Memory B cell (primary cell): Measurements from ENCODE around the gene RPAP2.
"Not testable (repeated sequence)": the region's sequence is repeated elsewhere in the genome, so short reads cannot be mapped to it uniquely, and the experiment has no call there.

Experiments used
- ATAC-seq: fragments of 150-1000 bp; cut with Tn5 transposase; 2 replicates; pipeline ENCODE4 v1.10.0; 2021; ENCODE audit warnings: low read depth, mild to moderate bottlenecking, moderate library complexity
- DNase-seq, 2 donors: peaks; one replicate each; pipeline ENCODE4 v3.0.0; 2022; ENCODE audit warnings: low spot score in 2 of 2
- H3K27ac Mint-ChIP-seq: one replicate; pipeline ENCODE4 v1.8.0; 2022; ENCODE audit warnings: mild to moderate bottlenecking, moderate library complexity, mixed read lengths
- H3K27me3 Mint-ChIP-seq: one replicate; pipeline ENCODE4 v1.8.0; 2022; ENCODE audit warnings: mixed read lengths
- H3K36me3 Mint-ChIP-seq: one replicate; pipeline ENCODE4 v1.8.0; 2022; ENCODE audit warnings: mild to moderate bottlenecking, mixed read lengths
- H3K4me1 Mint-ChIP-seq: one replicate; pipeline ENCODE4 v1.8.0; 2022; ENCODE audit warnings: mixed read lengths
- H3K4me3 Mint-ChIP-seq: one replicate; pipeline ENCODE4 v1.8.0; 2022; ENCODE audit warnings: mild to moderate bottlenecking, moderate library complexity, mixed read lengths
- H3K9me3 Mint-ChIP-seq: one replicate; pipeline ENCODE4 v1.8.0; 2022; ENCODE audit warnings: mixed read lengths

The RPAP2 gene

DNA sequence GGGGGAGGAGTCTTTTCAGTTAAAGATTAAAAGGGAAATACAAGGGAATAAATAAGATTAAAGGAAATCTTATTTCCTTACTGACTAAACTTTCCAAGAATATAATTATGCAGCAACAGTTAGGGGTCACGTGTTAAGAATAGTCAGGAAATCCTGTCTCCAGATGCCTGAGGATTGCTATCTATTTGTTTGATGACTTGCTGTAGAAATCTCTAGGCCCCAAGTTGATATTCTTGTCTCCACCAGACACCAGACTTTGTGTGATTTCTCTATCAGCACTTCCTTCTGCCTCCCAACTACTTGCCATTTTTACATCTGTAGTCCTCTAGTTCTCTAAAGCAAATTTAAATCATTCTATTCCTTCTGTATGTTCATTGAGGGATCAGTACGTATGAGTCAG, 77.5 kb downstream of the RPAP2 start:
- Mint-ChIP-seq H3K27me3 (no peaks in the 10 kb centered on the region), H3K9me3 (peaks cover 4% of the 10 kb centered on the region), H3K27ac (no peak overlapping the region), H3K4me1 (no peaks in the 10 kb centered on the region), H3K4me3 (no peak overlapping the region), H3K36me3 (peaks cover 12% of the 10 kb centered on the region)
- ATAC-seq (no peak), DNase-seq (no peak)

DNA sequence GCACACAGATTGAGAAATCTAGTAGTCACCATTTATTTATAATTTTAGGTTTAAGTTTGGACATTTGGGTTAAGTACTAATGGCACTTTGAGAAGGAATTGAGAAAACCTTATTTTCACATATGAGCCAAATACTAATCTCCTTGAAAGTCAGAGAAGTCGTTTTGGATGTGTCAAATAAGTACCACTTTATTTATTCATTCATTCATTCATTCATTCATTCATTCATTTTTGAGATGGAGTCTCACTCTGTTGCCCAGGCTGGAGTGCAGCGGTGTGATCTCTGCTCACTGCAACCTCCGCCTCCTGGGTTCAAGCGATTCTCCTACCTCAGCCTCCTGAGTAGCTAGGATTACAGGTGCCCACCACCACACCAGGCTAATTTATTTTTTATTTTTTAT, 79.1 kb downstream of the RPAP2 start:
- not testable (repeated sequence) for H3K27me3 Mint-ChIP-seq, H3K36me3 Mint-ChIP-seq, DNase-seq, H3K4me3 Mint-ChIP-seq, H3K9me3 Mint-ChIP-seq, ATAC-seq, H3K4me1 Mint-ChIP-seq, H3K27ac Mint-ChIP-seq

DNA sequence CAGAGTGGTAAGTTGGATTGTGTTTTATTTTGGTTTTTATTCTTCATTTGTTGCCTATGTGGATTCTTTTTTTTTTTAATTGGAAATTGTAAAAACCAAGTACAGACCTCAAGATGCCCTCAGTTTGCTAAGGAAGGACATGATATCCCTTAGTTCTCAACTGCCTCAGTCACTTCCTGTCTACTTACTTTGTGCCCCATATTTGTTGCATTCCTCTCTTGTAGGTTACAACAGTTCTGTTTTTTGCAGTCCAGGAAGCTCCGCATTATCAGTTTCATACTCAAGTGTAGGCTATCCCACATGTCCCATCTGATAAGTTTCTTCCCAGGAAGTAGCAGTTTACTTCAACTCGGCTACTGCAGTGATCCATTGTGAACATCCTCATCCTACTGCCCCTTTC, 82.0 kb downstream of the RPAP2 start:
- Mint-ChIP-seq H3K27ac (no peak overlapping the region), H3K27me3 (no peaks in the 10 kb centered on the region), H3K9me3 (peaks cover 4% of the 10 kb centered on the region), H3K36me3 (peaks cover 21% of the 10 kb centered on the region), H3K4me1 (no peaks in the 10 kb centered on the region), H3K4me3 (no peak overlapping the region)
- ATAC-seq: no peak
- no peak for DNase-seq

DNA sequence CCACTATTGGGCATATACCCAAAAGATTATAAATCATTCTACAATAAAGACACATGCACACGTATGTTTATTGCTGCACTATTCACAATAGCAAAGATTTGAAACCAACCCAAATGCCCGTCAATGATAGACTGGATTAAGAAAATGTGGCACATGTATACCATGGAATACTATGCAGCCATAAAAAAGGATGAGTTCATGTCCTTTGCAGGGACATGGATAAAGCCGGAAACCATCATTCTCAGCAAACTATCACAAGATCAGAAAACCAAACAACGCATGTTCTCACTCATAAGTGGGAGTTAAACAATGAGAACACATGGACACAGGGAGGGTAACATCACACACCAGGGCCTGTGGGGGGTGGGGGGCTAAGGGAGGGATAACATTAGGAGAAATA, 95.1 kb downstream of the RPAP2 start:
- peaks cover 18% of the 10 kb centered on the region for H3K9me3 Mint-ChIP-seq
- H3K4me3 Mint-ChIP-seq, H3K4me1 Mint-ChIP-seq, DNase-seq, ATAC-seq, H3K27me3 Mint-ChIP-seq, H3K27ac Mint-ChIP-seq: not testable (repeated sequence)
- peaks cover 13% of the 10 kb centered on the region for H3K36me3 Mint-ChIP-seq

DNA sequence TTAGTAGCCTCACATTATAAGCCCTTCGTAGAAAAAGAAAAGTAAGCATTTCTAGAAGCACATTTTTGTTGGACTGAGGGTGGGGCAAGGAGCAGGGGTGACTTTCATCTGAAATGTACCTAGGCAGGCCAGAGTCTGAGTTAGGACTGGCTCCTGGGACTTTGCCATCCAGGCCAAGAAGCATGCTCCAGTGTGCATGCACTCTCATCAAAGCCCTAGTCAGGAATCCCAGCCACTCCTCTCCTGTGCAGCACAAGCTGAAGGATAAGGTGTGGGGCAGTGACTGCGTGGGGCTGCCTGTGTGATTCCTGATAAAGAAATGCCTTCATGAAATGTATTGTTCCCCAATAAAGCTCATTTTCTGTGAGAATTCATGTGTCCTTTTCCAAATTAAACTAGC, 99.7 kb downstream of the RPAP2 start:
- Mint-ChIP-seq H3K36me3 (peaks cover 5% of the 10 kb centered on the region), H3K9me3 (peaks cover 6% of the 10 kb centered on the region), H3K27me3 (no peaks in the 10 kb centered on the region), H3K4me1 (peaks cover 7% of the 10 kb centered on the region), H3K4me3 (no peak overlapping the region), H3K27ac (no peak overlapping the region)
- ATAC-seq (no peak), DNase-seq (no peak)

DNA sequence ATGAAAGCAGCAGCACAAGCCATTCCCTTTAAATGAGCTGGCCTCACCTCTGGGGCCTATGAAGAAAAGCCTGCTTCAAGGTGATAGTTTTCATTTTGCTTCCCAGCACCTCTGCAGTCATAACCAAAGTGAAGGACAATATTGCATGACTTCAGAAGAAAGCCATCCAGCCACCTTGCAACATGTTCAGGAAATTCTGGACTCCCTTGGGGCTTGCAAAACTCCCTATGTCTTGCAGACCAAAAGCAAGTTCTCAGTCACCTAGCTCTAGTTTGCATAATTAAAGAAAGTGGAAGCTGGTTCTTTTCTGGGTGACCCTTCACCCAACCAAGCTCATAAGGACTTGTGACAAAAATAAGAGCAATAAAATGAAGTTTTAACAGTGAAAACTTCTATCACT, 100.2 kb downstream of the RPAP2 start:
- H3K4me3 Mint-ChIP-seq: no peak overlapping the region
- H3K36me3 Mint-ChIP-seq: peaks cover 7% of the 10 kb centered on the region
- DNase-seq (peak in 1 of 2 donors; percentile 6), ATAC-seq (peak; percentile 94)
- H3K9me3 Mint-ChIP-seq: peaks cover 8% of the 10 kb centered on the region
- peaks cover 7% of the 10 kb centered on the region for H3K4me1 Mint-ChIP-seq
- no peaks in the 10 kb centered on the region for H3K27me3 Mint-ChIP-seq
- H3K27ac Mint-ChIP-seq: no peak overlapping the region

DNA sequence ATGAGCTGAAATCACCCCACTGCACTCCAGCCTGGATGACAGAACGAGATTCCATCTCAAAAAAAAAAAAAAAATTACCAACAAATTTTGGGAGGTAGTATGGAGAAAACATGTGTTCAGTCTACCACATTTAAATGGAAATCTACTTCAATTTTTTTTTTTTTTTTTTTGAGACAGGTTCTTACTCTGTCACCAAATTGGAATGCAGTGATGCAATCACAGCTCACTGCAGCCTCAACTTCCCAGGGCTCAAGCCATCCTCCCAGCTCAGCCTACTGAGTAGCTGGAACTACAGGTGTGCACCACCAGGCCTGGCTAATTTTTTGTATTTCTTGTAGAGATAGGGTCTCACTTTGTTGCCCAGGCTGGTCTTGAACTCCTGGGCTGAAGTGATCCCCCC, 105.8 kb downstream of the RPAP2 start:
- H3K4me3 Mint-ChIP-seq: no peak overlapping the region
- DNase-seq: no peak
- no peak overlapping the region for H3K27ac Mint-ChIP-seq

DNA sequence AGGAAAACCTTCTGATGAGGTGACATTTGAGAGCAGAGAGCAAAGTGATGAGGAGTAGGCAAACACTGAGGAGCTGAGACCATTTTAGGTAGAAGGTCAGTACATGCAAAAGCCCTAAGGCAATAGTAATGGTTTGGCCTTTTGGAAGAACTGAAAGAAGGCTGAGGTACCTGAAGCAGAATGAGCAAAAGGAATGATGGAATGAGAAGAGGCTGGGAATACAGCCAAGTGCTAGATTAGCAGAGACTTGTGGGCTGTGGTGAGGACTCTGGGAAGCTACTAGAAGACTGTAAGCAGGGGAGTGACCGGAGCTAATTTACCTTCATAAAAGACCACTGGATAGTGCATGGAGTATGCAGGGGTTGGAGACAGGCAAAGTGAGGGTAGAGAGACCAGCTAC, 110.0 kb downstream of the RPAP2 start:
- Mint-ChIP-seq H3K4me3 (no peak overlapping the region), H3K9me3 (peaks cover 3% of the 10 kb centered on the region), H3K27ac (no peak overlapping the region), H3K4me1 (no peaks in the 10 kb centered on the region), H3K27me3 (peaks cover 6% of the 10 kb centered on the region), H3K36me3 (peaks cover 5% of the 10 kb centered on the region)
- no peak for DNase-seq
- ATAC-seq: no peak

More for the DNA sequence above, 105.8 kb downstream of the RPAP2 start:
- ATAC-seq: no peak
- no peaks in the 10 kb centered on the region for H3K27me3 Mint-ChIP-seq
- H3K4me1 Mint-ChIP-seq: peaks cover under 1% of the 10 kb centered on the region
- H3K9me3 Mint-ChIP-seq: peaks cover 5% of the 10 kb centered on the region
- peaks cover 6% of the 10 kb centered on the region for H3K36me3 Mint-ChIP-seq

DNA sequence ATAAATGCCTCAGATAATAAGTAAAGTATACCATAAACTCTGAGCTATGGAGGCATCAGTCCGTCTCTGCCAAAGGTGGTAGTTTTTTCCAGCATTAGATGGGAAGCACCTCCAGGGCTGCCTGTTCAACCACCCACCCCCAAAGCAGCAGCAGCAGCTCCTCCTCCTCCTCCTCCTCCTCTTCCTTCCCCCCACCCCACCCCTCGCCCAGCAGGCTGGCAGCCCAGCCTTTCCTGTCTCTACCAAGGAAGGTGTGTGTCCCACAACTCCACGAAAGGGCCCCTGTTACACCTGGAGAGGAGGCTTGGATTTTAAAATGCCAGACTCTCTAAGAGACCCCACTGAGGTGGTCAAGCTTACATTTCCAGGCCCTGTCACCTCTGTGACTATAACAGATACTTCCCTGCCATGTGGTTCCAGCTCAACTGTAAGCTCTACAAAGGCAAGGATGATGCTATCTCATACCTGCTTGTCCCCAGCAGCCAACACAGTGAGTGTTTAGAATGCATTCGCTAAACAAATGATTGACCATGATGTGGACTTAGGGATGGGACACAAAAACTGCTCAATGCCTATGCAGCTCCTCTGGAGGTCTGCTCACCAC, 111.2 kb downstream of the RPAP2 start:
- DNase-seq (no peak), ATAC-seq (no peak)
- H3K9me3 Mint-ChIP-seq: no peaks in the 10 kb centered on the region
- peaks cover 2% of the 10 kb centered on the region for H3K36me3 Mint-ChIP-seq
- no peak overlapping the region for H3K27ac Mint-ChIP-seq
- peaks cover 7% of the 10 kb centered on the region for H3K27me3 Mint-ChIP-seq
- H3K4me1 Mint-ChIP-seq: no peaks in the 10 kb centered on the region
- no peak overlapping the region for H3K4me3 Mint-ChIP-seq

DNA sequence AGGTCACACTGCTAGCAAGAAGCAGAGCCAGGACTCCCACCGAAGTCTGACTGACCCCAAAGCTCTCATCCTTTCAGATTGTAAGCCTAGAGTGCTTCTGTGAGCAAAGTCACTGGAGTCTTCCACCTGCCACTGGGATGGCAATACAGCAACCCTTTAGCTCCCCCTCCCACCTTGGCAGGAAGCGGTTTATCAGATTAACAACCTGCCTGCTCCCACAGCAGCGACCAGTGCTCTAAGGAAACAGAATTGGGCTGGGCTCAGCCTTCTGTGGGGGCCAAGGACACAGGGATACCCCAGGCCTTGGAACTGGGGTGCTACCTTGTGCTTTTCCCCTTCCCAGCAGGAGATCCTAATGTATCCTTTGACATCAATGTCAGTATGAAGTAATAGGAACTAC, 111.8 kb downstream of the RPAP2 start:
- no peak overlapping the region for H3K27ac Mint-ChIP-seq

DNA sequence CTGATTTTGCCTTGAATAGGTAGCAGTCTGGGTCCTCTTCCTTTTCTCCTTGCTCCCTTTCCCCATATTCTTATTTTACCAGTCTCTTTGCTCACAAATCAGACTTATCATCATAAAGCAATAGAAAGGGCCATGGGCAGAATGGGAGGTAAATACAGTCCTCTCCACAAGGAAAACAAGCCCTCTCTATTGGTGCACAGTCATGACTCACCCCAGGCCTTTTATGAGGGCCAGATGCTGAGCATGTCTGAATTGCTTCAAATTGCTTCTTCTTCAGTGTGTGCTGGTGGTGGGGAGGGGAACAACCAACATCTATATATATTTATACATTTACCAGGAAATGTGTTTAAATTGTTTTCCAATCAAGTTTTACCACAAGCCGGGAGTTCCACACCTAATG, 112.7 kb downstream of the RPAP2 start:
- H3K36me3 Mint-ChIP-seq: peaks cover 2% of the 10 kb centered on the region
- DNase-seq (no peak), ATAC-seq (no peak)
- no peaks in the 10 kb centered on the region for H3K9me3 Mint-ChIP-seq
- peaks cover 7% of the 10 kb centered on the region for H3K27me3 Mint-ChIP-seq
- H3K27ac Mint-ChIP-seq: no peak overlapping the region
- H3K4me3 Mint-ChIP-seq: no peak overlapping the region
- H3K4me1 Mint-ChIP-seq: no peaks in the 10 kb centered on the region

More for the DNA sequence above, 111.8 kb downstream of the RPAP2 start:
- ATAC-seq (no peak), DNase-seq (no peak)
- Mint-ChIP-seq H3K9me3 (no peaks in the 10 kb centered on the region), H3K4me1 (no peaks in the 10 kb centered on the region), H3K4me3 (no peak overlapping the region), H3K36me3 (peaks cover 2% of the 10 kb centered on the region), H3K27me3 (peaks cover 7% of the 10 kb centered on the region)

DNA sequence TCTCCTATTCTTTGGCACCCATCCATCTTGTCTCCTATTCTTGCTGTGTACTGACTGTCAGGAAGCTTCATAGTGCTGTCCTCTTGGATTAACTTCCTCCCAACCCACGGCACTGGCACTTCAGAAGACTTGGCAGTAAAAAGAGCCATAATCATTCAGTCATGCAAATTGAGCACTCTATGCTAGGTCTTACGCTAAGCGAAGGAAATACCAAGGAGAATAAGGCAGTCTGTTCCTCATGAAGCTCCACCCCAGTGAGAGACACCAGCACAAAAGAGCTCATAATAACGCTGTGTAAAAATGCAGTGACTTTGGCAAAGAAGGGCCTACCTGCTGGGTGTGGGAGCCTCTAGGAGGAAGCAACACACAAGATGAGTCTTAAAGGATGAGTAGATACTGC, 120.8 kb downstream of the RPAP2 start:
- no peaks in the 10 kb centered on the region for H3K9me3 Mint-ChIP-seq
- ATAC-seq: no peak
- peaks cover 3% of the 10 kb centered on the region for H3K27me3 Mint-ChIP-seq
- DNase-seq: no peak
- H3K27ac Mint-ChIP-seq: no peak overlapping the region
- H3K4me1 Mint-ChIP-seq: peaks cover 3% of the 10 kb centered on the region
- H3K36me3 Mint-ChIP-seq: no peaks in the 10 kb centered on the region
- H3K4me3 Mint-ChIP-seq: no peak overlapping the region

DNA sequence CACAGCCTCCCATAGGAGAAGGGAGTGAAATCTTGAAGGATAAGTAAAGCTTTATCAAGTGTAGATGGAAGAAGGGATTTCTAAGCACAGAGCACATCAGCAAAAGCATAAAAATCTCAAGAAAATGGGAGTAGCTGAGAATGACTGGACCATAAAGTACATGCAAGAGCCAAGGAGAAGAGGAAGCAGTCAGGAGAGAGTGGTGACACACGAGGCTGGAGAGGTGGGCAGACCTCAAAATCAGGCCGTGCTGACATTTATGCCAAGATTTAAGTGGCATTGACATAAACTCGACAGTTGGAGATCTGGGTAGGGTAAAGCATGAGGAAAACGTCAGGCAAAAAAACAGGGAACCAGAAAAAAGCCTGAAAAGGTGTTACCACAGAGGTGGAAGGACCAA, 125.5 kb downstream of the RPAP2 start:
- Mint-ChIP-seq H3K36me3 (no peaks in the 10 kb centered on the region), H3K4me3 (no peak overlapping the region), H3K9me3 (no peaks in the 10 kb centered on the region), H3K4me1 (peaks cover 3% of the 10 kb centered on the region), H3K27ac (no peak overlapping the region), H3K27me3 (no peaks in the 10 kb centered on the region)
- ATAC-seq (no peak), DNase-seq (no peak)

DNA sequence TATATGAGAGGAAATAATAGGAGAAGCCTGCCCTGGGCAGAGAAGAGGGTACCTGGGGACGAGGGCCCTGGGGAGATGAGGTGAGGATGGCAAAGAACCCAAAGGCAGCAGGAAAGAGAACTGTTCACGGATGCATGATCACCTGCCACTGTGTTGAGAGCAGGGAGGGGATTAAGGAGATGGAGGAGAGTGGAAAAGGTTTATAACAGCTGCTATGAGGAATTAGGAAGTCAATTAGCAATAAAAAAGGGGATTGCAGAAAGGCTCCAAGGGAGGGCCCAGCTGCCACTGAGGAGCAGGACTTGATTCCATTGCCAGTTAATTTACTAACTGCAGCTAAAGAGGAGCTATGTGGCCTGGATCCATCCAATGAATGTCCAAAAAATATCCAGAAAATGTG, 126.8 kb downstream of the RPAP2 start:
- no peak for DNase-seq
- ATAC-seq: no peak
- no peaks in the 10 kb centered on the region for H3K27me3 Mint-ChIP-seq
- no peaks in the 10 kb centered on the region for H3K9me3 Mint-ChIP-seq
- H3K36me3 Mint-ChIP-seq: no peaks in the 10 kb centered on the region
- no peak overlapping the region for H3K4me3 Mint-ChIP-seq
- H3K27ac Mint-ChIP-seq: no peak overlapping the region
- peaks cover 3% of the 10 kb centered on the region for H3K4me1 Mint-ChIP-seq

DNA sequence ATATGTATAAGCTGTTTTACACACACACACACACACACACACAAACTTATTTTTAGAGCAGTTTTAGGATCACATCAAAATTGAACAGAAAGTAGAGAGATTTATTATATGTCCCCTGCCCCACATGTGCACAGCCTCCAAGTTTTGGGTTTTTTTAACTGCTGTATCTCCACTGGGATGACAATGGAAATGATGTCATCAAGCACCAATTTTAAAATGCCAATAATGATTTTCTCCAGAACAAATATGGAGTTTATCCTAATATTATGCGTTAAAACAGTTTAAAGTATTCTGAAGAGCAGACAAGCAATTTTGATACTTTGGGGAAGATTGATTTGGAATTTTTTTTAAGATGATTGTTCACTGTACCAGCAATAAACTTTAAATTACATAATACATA, 131.2 kb downstream of the RPAP2 start:
- no peak overlapping the region for H3K4me3 Mint-ChIP-seq
- DNase-seq (no peak), ATAC-seq (no peak)

More for the DNA sequence above, 131.2 kb downstream of the RPAP2 start:
- Mint-ChIP-seq H3K36me3 (no peaks in the 10 kb centered on the region), H3K27ac (no peak overlapping the region), H3K4me1 (no peaks in the 10 kb centered on the region), H3K9me3 (peaks cover 3% of the 10 kb centered on the region), H3K27me3 (peaks cover 2% of the 10 kb centered on the region)
